ENCODE measurements around the gene PALMD.

DNA sequence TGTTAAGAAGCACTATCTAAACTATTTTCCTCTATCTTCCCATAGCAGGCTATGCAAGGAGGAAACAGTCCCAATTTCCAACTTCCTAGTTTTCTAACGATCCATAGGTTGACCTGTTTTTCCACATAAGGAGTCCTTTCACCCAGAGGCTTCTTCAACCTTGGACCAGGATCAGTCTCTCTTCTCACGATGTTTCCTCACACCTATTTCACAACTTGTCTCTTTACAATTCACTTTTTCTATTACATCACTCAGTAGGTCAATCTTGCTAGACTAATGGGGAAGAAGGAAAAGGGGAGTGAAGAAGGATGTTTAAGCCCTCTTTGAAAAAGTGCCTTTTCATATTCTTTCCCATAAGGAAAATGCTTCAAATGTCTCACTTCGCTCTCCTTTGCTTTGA is 15.9 kb downstream of the PALMD start:
- TF ChIP-seq, protein P1, sequence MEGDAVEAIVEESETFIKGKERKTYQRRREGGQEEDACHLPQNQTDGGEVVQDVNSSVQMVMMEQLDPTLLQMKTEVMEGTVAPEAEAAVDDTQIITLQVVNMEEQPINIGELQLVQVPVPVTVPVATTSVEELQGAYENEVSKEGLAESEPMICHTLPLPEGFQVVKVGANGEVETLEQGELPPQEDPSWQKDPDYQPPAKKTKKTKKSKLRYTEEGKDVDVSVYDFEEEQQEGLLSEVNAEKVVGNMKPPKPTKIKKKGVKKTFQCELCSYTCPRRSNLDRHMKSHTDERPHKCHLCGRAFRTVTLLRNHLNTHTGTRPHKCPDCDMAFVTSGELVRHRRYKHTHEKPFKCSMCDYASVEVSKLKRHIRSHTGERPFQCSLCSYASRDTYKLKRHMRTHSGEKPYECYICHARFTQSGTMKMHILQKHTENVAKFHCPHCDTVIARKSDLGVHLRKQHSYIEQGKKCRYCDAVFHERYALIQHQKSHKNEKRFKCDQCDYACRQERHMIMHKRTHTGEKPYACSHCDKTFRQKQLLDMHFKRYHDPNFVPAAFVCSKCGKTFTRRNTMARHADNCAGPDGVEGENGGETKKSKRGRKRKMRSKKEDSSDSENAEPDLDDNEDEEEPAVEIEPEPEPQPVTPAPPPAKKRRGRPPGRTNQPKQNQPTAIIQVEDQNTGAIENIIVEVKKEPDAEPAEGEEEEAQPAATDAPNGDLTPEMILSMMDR (IDR thresholded peaks at IDR 0.05; ENCODE audit: poor library complexity): no peak
- TF ChIP-seq EZH2 (IDR thresholded peaks at IDR 0.05; ENCODE audit: borderline replicate concordance): no peak

All from hepatocyte (in vitro differentiated cells).